H9 (cell line): ENCODE results near the gene SAMD8. TPM values are rescaled to one million over a fixed set of nuclear protein-coding genes. Genes with fewer than 3 reads are reported as not detected.
"Not testable (repeated sequence)": the region's sequence is repeated elsewhere in the genome, so short reads cannot be mapped to it uniquely, and the experiment has no call there.

Experiments
- DNase-seq: peaks from one replicate; pipeline ENCODE4 v3.0.0-alpha.2; 2017
- H2AFZ ChIP-seq: one replicate; pipeline ENCODE4 v1.6.1; 2013; ENCODE audit warnings: mild to moderate bottlenecking, low read length, control low read depth, moderate library complexity
- H2AK5ac ChIP-seq: 2 replicates; pipeline ENCODE4 v1.6.1; 2013; ENCODE audit warnings: low read length, control low read depth, mixed read lengths; ENCODE audit not compliant: insufficient read length
- H2BK120ac ChIP-seq: one replicate; pipeline ENCODE4 v1.6.1; 2013; ENCODE audit warnings: low read depth, mild to moderate bottlenecking, low read length, control low read depth, inconsistent platforms; ENCODE audit not compliant: poor library complexity, severe bottlenecking
- H2BK12ac ChIP-seq: 2 replicates; pipeline ENCODE4 v1.6.1; 2013; ENCODE audit warnings: low read length, control low read depth, mixed read lengths, low read depth; ENCODE audit not compliant: insufficient read length
- H2BK15ac ChIP-seq: 2 replicates; pipeline ENCODE4 v1.6.1; 2013; ENCODE audit warnings: low read depth, low read length, control low read depth
- H2BK20ac ChIP-seq: one replicate; pipeline ENCODE4 v1.6.1; 2013; ENCODE audit warnings: low read depth, mild to moderate bottlenecking, low read length, control low read depth, inconsistent platforms; ENCODE audit not compliant: poor library complexity, severe bottlenecking
- H2BK5ac ChIP-seq: 2 replicates; pipeline ENCODE4 v1.6.1; 2013; ENCODE audit warnings: low read length, control low read depth, mixed read lengths; ENCODE audit not compliant: insufficient read length
- H3K14ac ChIP-seq: 2 replicates; pipeline ENCODE4 v1.6.1; 2013; ENCODE audit warnings: low read length, control low read depth; ENCODE audit not compliant: insufficient read depth
- H3K18ac ChIP-seq: 2 replicates; pipeline ENCODE4 v1.6.1; 2013; ENCODE audit warnings: low read depth, mild to moderate bottlenecking, mixed read lengths, low read length, control low read depth; ENCODE audit not compliant: insufficient read length
- H3K23ac ChIP-seq: 2 replicates; pipeline ENCODE4 v1.6.1; 2013; ENCODE audit warnings: low read length, control low read depth, mixed read lengths, low read depth; ENCODE audit not compliant: insufficient read length
- H3K23me2 ChIP-seq: 2 replicates; pipeline ENCODE4 v1.6.1; 2013; ENCODE audit warnings: low read depth, mild to moderate bottlenecking, mixed read lengths, low read length, control low read depth; ENCODE audit not compliant: insufficient read length, poor library complexity, severe bottlenecking
- H3K27ac ChIP-seq: 2 replicates; pipeline ENCODE4 v1.5.1; 2013; ENCODE audit warnings: low read length, control low read depth, mixed read lengths, low read depth; ENCODE audit not compliant: insufficient read length
- H3K27me3 ChIP-seq: 2 replicates; pipeline ENCODE4 v1.6.1; 2013; ENCODE audit warnings: low read length, control low read depth, inconsistent platforms; ENCODE audit not compliant: insufficient read depth
- H3K4ac ChIP-seq: 2 replicates; pipeline ENCODE4 v1.6.1; 2013; ENCODE audit warnings: low read depth, mild to moderate bottlenecking, control low read depth, inconsistent platforms, low read length, moderate library complexity
- H3K4me1 ChIP-seq: 2 replicates; pipeline ENCODE4 v1.6.1; 2013; ENCODE audit warnings: low read length, control low read depth, inconsistent platforms; ENCODE audit not compliant: insufficient read depth
- H3K4me2 ChIP-seq: 2 replicates; pipeline ENCODE4 v1.6.1; 2013; ENCODE audit warnings: low read length, control low read depth, mixed read lengths; ENCODE audit not compliant: insufficient read length, insufficient read depth
- H3K56ac ChIP-seq: 2 replicates; pipeline ENCODE4 v1.6.1; 2013; ENCODE audit warnings: low read depth, mild to moderate bottlenecking, mixed read lengths, low read length, control low read depth; ENCODE audit not compliant: insufficient read length
- H3K79me1 ChIP-seq: 2 replicates; pipeline ENCODE4 v1.6.1; 2013; ENCODE audit warnings: low read depth, mild to moderate bottlenecking, moderate library complexity, low read length, control low read depth, inconsistent platforms; ENCODE audit not compliant: insufficient read depth, poor library complexity, severe bottlenecking
- H3K79me2 ChIP-seq: 2 replicates; pipeline ENCODE4 v1.6.1; 2013; ENCODE audit warnings: low read length, control low read depth, inconsistent platforms; ENCODE audit not compliant: insufficient read depth
- H3K9ac ChIP-seq: 2 replicates; pipeline ENCODE4 v1.6.1; 2013; ENCODE audit warnings: low read length, control low read depth, mixed read lengths; ENCODE audit not compliant: insufficient read length; ENCODE audit errors: extremely low read depth
- H3K9me3 ChIP-seq: one replicate; pipeline ENCODE4 v1.6.1; 2013; ENCODE audit warnings: low read depth, low read length, inconsistent platforms; ENCODE audit not compliant: control insufficient read depth
- H3T11ph ChIP-seq: one replicate; pipeline ENCODE4 v1.6.1; 2013; ENCODE audit warnings: mild to moderate bottlenecking, low read length, control low read depth, inconsistent platforms
- H4K20me1 ChIP-seq: one replicate; pipeline ENCODE4 v1.6.1; 2013; ENCODE audit not compliant: control insufficient read depth, insufficient read length, insufficient read depth
- H4K5ac ChIP-seq: 2 replicates; pipeline ENCODE4 v1.6.1; 2013; ENCODE audit warnings: low read depth, mild to moderate bottlenecking, mixed read lengths, low read length, control low read depth; ENCODE audit not compliant: insufficient read length
- H4K8ac ChIP-seq: replicated peaks from 2 replicates; pipeline ENCODE4 v1.6.1; 2013; ENCODE audit warnings: low read length, control low read depth, mixed read lengths, low read depth; ENCODE audit not compliant: insufficient read length
- H4K91ac ChIP-seq: 2 replicates; pipeline ENCODE4 v1.6.1; 2013; ENCODE audit warnings: low read depth, mild to moderate bottlenecking, moderate library complexity, mixed read lengths, low read length, control low read depth; ENCODE audit not compliant: insufficient read length
- H3K27ac Mint-ChIP-seq, 3 experiments: 2 replicates in 2 of 3; 3 replicates in 1 of 3; pipeline ENCODE4 v1.8.0; 2020 to 2021; ENCODE audit warnings: mixed read lengths in 3 of 3, mild to moderate bottlenecking in 1 of 3, moderate library complexity in 1 of 3
- H3K27me3 Mint-ChIP-seq: 2 replicates; pipeline ENCODE4 v1.8.0; 2021; ENCODE audit warnings: low read depth, mild to moderate bottlenecking, moderate library complexity, mixed read lengths
- H3K36me3 Mint-ChIP-seq, 3 experiments: 2 replicates in 2 of 3; 3 replicates in 1 of 3; pipeline ENCODE4 v1.8.0; 2020 to 2021; ENCODE audit warnings: low read depth in 3 of 3, mixed read lengths in 3 of 3; ENCODE audit not compliant: insufficient read depth in 1 of 3
- H3K4me1 Mint-ChIP-seq, 2 experiments: 2 replicates each; pipeline ENCODE4 v1.8.0; 2020; ENCODE audit warnings: mixed read lengths in 2 of 2
- H3K4me3 Mint-ChIP-seq, 2 experiments: 2 replicates in 1 of 2; 3 replicates in 1 of 2; pipeline ENCODE4 v1.8.0; 2020 to 2021; ENCODE audit warnings: mild to moderate bottlenecking in 2 of 2, mixed read lengths in 2 of 2, moderate library complexity in 1 of 2
- H3K9me3 Mint-ChIP-seq, 2 experiments: 2 replicates in 1 of 2; 3 replicates in 1 of 2; pipeline ENCODE4 v1.8.0; 2020; ENCODE audit warnings: mild to moderate bottlenecking in 2 of 2, mixed read lengths in 2 of 2, moderate library complexity in 1 of 2
- CTCF ChIP-seq: fragments of 200-600 bp; sonication (generic); conservative IDR thresholded peaks from 3 replicates; pipeline ENCODE4 v1.8.0; 2021; ENCODE audit warnings: antibody characterized with exemption, mild to moderate bottlenecking
- WGBS: extraction: QIAGEN DNeasy Blood & Tissue Kit; methylation state at CpG from one replicate; pipeline ENCODE4 v1.1.7; 2013; ENCODE audit warnings: missing lambda C conversion rate, low lambda C conversion rate, mixed read lengths; ENCODE audit not compliant: insufficient read length; ENCODE audit errors: extremely low coverage; 5-methylcytosine and 5-hydroxymethylcytosine counted together
- total RNA-seq: library from RNA; stranded (reverse); gene quantifications from 2 replicates; pipeline ENCODE4 v1.2.1, GENCODE V29; 2021

SAMD8 gene
- total RNA-seq, 1 experiment from 2014 or later, result 18.8 TPM

GRCh38 chr10:75127471-75127870 is 16.0 kb downstream of the SAMD8 start:
- Histone ChIP-seq H3K4ac (no peak overlapping the region), H3K79me1 (peaks cover 3% of the 10 kb centered on the region), H2AK5ac (no peak overlapping the region), H3K79me2 (no peaks in the 10 kb centered on the region), H2BK5ac (no peak overlapping the region), H3K14ac (no peak overlapping the region), H4K8ac (no peak overlapping the region), H3K9ac (no peak overlapping the region), H3K4me1 (no peaks in the 10 kb centered on the region), H2BK12ac (no peak overlapping the region), H2BK120ac (no peak overlapping the region), H3K23ac (no peak overlapping the region), H3K27ac (no peak overlapping the region), H3K23me2 (no peaks in the 10 kb centered on the region), H3T11ph (no peak overlapping the region), H3K56ac (no peak overlapping the region), H3K4me2 (no peak overlapping the region), H2BK20ac (no peak overlapping the region), H3K9me3 (no peaks in the 10 kb centered on the region), H3K18ac (no peak overlapping the region), H4K91ac (no peak overlapping the region), H4K20me1 (no peaks in the 10 kb centered on the region), H2BK15ac (no peak overlapping the region), H3K27me3 (no peaks in the 10 kb centered on the region), H2AFZ (no peak overlapping the region), H4K5ac (no peak overlapping the region)
- H3K4me3 Mint-ChIP-seq, result no peak overlapping the region
- H3K36me3 Mint-ChIP-seq, result peaks cover 0 to 10% (median 5%) of the 10 kb centered on the region in 3 experiments; a peak in 4 of 7 replicates
- no peaks in the 10 kb centered on the region for H3K27me3 Mint-ChIP-seq
- no peaks in the 10 kb centered on the region for H3K9me3 Mint-ChIP-seq
- peaks cover 11% of the 10 kb centered on the region in 2 experiments for H3K4me1 Mint-ChIP-seq
- no CpG with 5 or more reads among the region's 2 CpGs for WGBS
- TF ChIP-seq CTCF, result no peak
- DNase-seq, result no peak
- H3K27ac Mint-ChIP-seq, result no peak overlapping the region

- not testable (repeated sequence) for H3K4ac ChIP-seq, H3K9ac ChIP-seq, H3K56ac ChIP-seq, H4K8ac ChIP-seq, H3K4me1 ChIP-seq, H3K14ac ChIP-seq, H3K79me1 ChIP-seq, H3K79me2 ChIP-seq, H3K18ac ChIP-seq, H4K5ac ChIP-seq, H3K9me3 Mint-ChIP-seq, H3K23ac ChIP-seq, H3T11ph ChIP-seq, H2BK15ac ChIP-seq, DNase-seq, H3K27ac Mint-ChIP-seq, H2BK20ac ChIP-seq, H2BK12ac ChIP-seq, H4K91ac ChIP-seq, H3K23me2 ChIP-seq, H2AFZ ChIP-seq, H3K4me3 Mint-ChIP-seq, H3K4me2 ChIP-seq, H2BK120ac ChIP-seq, H3K27me3 Mint-ChIP-seq, H3K27ac ChIP-seq, H2BK5ac ChIP-seq, H3K4me1 Mint-ChIP-seq, H3K9me3 ChIP-seq, H2AK5ac ChIP-seq, H3K27me3 ChIP-seq, H4K20me1 ChIP-seq
- WGBS, result no CpG with 5 or more reads among the region's 1 CpG
- H3K36me3 Mint-ChIP-seq, result peaks cover 5 to 19% (median 5%) of the 10 kb centered on the region in 3 experiments; a peak in 6 of 7 replicates
Measured at GRCh38 chr10:75128985-75129384, 17.5 kb downstream of the SAMD8 start.
